ENCODE measurements around the gene TIMMDC1.

The TIMMDC1 gene

DNA sequence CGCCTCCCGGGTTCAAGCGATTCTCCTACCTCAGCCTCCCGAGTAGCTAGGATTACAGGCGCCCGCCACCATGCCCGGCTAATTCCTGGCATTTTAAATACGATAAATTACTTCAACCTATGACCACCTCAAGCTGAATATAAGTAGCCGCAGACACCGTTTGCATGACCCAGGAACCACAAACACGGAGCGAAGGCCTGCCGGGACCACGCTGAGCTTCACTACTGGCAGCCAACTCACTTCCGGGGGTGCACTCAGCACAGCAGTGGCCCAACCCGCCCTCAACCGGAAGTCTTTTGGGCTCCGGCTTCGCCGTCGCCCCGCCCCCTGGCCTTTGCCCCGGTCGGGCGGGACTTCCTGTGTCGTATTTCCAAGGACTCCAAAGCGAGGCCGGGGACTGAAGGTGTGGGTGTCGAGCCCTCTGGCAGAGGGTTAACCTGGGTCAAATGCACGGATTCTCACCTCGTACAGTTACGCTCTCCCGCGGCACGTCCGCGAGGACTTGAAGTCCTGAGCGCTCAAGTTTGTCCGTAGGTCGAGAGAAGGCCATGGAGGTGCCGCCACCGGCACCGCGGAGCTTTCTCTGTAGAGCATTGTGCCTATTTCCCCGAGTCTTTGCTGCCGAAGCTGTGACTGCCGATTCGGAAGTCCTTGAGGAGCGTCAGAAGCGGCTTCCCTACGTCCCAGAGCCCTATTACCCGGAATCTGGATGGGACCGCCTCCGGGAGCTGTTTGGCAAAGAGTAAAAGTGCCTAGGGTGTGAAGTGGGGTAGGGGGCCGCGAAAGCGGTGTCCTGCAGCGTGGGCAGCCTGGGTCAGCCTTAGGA, at the start of gene TIMMDC1:
Gene TIMMDC1 (plus strand): TSS at position 362 of the 826 bp plus-strand sequence. CDS start 187 bp downstream, at position 549.
- H3K4me3 Mint-ChIP-seq: peak within 1 kb of the TSS; percentile 100
- H3K9me3 Mint-ChIP-seq: no peaks in the 10 kb centered on the region
- H3K36me3 Mint-ChIP-seq: no peaks in the 10 kb centered on the region
- H3K27ac Mint-ChIP-seq: peak within 1 kb of the TSS; percentile 99
- H3K4me1 Mint-ChIP-seq: peaks cover 37% of the 10 kb centered on the region
- H3K27me3 Mint-ChIP-seq: no peaks in the 10 kb centered on the region

GRCh38 chr3:119453822-119454221, 44.5 kb upstream of the TIMMDC1 start:
- Mint-ChIP-seq H3K27ac (no peak overlapping the region), H3K9me3 (no peaks in the 10 kb centered on the region), H3K4me3 (no peak overlapping the region), H3K27me3 (no peaks in the 10 kb centered on the region), H3K4me1 (peaks cover 15% of the 10 kb centered on the region), H3K36me3 (peaks cover 22% of the 10 kb centered on the region)

- Mint-ChIP-seq H3K4me3 (no peak overlapping the region), H3K9me3 (no peaks in the 10 kb centered on the region), H3K27me3 (no peaks in the 10 kb centered on the region), H3K27ac (no peak overlapping the region), H3K4me1 (peaks cover 37% of the 10 kb centered on the region), H3K36me3 (peaks cover 24% of the 10 kb centered on the region)
Measured at GRCh38 chr3:119456469-119456868, 41.9 kb upstream of the TIMMDC1 start.

- peaks cover 21% of the 10 kb centered on the region for H3K36me3 Mint-ChIP-seq
- H3K4me1 Mint-ChIP-seq: peaks cover 43% of the 10 kb centered on the region
- no peak overlapping the region for H3K4me3 Mint-ChIP-seq
- H3K9me3 Mint-ChIP-seq: no peaks in the 10 kb centered on the region
- H3K27ac Mint-ChIP-seq: no peak overlapping the region
- no peaks in the 10 kb centered on the region for H3K27me3 Mint-ChIP-seq
Measured at GRCh38 chr3:119457246-119457645, 41.1 kb upstream of the TIMMDC1 start.

- H3K27ac Mint-ChIP-seq: peak within 1 kb of the TSS; percentile 99
- H3K27me3 Mint-ChIP-seq: no peaks in the 10 kb centered on the region
- peaks cover 39% of the 10 kb centered on the region for H3K4me1 Mint-ChIP-seq
- H3K9me3 Mint-ChIP-seq: no peaks in the 10 kb centered on the region
- H3K4me3 Mint-ChIP-seq: peak within 1 kb of the TSS; percentile 98
- H3K36me3 Mint-ChIP-seq: peaks cover 9% of the 10 kb centered on the region
Measured at GRCh38 chr3:119463171-119464169, 34.9 kb upstream of the TIMMDC1 start, which contains the start of gene TMEM39A. TMEM39A (minus strand) TSS chr3:119463615; CDS start chr3:119462074, 1,541 bp downstream.

- no peaks in the 10 kb centered on the region for H3K9me3 Mint-ChIP-seq
- peaks cover 40% of the 10 kb centered on the region for H3K4me1 Mint-ChIP-seq
- no peaks in the 10 kb centered on the region for H3K27me3 Mint-ChIP-seq
- peak overlapping the region; percentile 96 for H3K4me3 Mint-ChIP-seq
- peaks cover 10% of the 10 kb centered on the region for H3K36me3 Mint-ChIP-seq
- peak overlapping the region; percentile 97 for H3K27ac Mint-ChIP-seq
Measured at GRCh38 chr3:119468041-119468440, 30.3 kb upstream of the TIMMDC1 start.

GRCh38 chr3:119469418-119470189, 28.7 kb upstream of the TIMMDC1 start:
- H3K4me1 Mint-ChIP-seq: peaks cover 31% of the 10 kb centered on the region
- peaks cover 7% of the 10 kb centered on the region for H3K36me3 Mint-ChIP-seq
- H3K27ac Mint-ChIP-seq: peak overlapping the region; percentile 97
- H3K27me3 Mint-ChIP-seq: no peaks in the 10 kb centered on the region
- peak overlapping the region; percentile 96 for H3K4me3 Mint-ChIP-seq
- no peaks in the 10 kb centered on the region for H3K9me3 Mint-ChIP-seq

GRCh38 chr3:119470866-119471265, 27.5 kb upstream of the TIMMDC1 start:
- Mint-ChIP-seq H3K4me3 (peak overlapping the region; percentile 96), H3K36me3 (peaks cover 11% of the 10 kb centered on the region), H3K27ac (peak overlapping the region; percentile 56), H3K27me3 (no peaks in the 10 kb centered on the region), H3K9me3 (no peaks in the 10 kb centered on the region), H3K4me1 (peaks cover 31% of the 10 kb centered on the region)

DNA sequence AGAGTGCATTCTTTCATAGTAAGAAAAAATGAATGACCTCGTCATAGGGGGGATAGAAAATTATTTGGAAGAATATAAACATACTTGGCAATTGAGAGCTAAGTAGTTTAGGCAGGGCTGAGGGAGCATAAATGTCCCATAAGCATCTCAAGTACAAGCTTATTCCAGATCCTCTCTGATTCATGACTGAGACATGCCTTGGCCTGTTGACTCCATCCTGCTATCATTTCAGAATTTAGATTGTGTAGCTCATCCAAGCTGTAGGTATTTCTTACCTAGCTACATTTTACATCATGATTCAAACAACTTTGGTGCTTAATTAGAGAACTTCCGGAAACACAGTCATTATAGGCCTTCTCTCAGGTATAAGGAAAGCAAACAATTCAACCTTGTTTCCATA, 17.3 kb upstream of the TIMMDC1 start:
- Mint-ChIP-seq H3K27me3 (no peaks in the 10 kb centered on the region), H3K9me3 (no peaks in the 10 kb centered on the region), H3K36me3 (peaks cover 11% of the 10 kb centered on the region), H3K27ac (no peak overlapping the region), H3K4me3 (no peak overlapping the region), H3K4me1 (no peaks in the 10 kb centered on the region)

GRCh38 chr3:119483101-119483500, 15.2 kb upstream of the TIMMDC1 start:
- Mint-ChIP-seq H3K27ac (no peak overlapping the region), H3K9me3 (no peaks in the 10 kb centered on the region), H3K36me3 (peaks cover 9% of the 10 kb centered on the region), H3K4me1 (no peaks in the 10 kb centered on the region), H3K27me3 (no peaks in the 10 kb centered on the region), H3K4me3 (no peak overlapping the region)

DNA sequence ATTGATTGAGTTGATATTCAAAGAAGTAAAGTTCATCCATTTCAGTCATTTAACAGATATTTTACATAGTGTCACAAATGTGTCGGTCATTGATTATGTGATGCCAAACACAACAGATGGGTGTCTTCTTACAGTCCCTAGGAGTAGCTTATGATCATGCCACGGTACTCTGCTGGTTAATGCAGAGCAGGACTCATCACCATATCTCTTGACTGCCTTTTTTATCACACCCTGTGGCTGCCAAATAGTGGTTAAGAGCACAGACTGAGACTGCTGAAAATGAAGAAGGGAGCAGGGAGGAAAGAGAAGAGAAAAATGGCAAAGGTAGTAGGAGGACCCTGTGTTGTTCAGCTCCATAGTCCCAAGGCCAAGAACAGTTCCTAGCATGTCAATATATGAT, 12.8 kb upstream of the TIMMDC1 start:
- Mint-ChIP-seq H3K27me3 (no peaks in the 10 kb centered on the region), H3K4me3 (no peak overlapping the region), H3K9me3 (no peaks in the 10 kb centered on the region), H3K36me3 (peaks cover 7% of the 10 kb centered on the region), H3K27ac (peak overlapping the region; percentile 24), H3K4me1 (no peaks in the 10 kb centered on the region)

DNA sequence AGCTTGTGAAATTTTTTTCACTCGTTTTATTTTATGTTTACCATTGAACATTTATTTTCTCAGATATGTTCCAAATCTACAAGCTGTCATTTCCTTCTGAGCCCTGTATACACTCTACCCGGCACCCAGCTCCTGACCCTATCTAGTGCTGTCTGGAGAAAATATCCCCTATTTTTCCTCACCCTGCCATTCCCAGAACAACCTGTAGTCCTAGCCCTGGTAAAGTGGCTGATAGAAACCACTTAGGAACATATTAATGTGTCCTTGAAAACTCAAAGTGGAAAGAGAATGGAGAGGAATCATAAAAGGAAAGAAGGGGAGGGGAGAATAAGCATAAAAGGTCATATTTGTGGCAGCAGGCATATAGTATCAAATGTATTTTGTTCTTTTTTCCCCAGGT, 8.2 kb upstream of the TIMMDC1 start:
- Mint-ChIP-seq H3K27me3 (no peaks in the 10 kb centered on the region), H3K4me3 (no peak overlapping the region), H3K9me3 (no peaks in the 10 kb centered on the region), H3K27ac (peak overlapping the region; percentile 77), H3K4me1 (no peaks in the 10 kb centered on the region), H3K36me3 (peaks cover 7% of the 10 kb centered on the region)

GRCh38 chr3:119492128-119492527, 6.2 kb upstream of the TIMMDC1 start:
- H3K27me3 Mint-ChIP-seq: no peaks in the 10 kb centered on the region
- H3K27ac Mint-ChIP-seq: no peak overlapping the region
- H3K4me3 Mint-ChIP-seq: no peak overlapping the region
- H3K9me3 Mint-ChIP-seq: no peaks in the 10 kb centered on the region
- no peaks in the 10 kb centered on the region for H3K4me1 Mint-ChIP-seq
- peaks cover 7% of the 10 kb centered on the region for H3K36me3 Mint-ChIP-seq

GRCh38 chr3:119492810-119493209, 5.5 kb upstream of the TIMMDC1 start:
- H3K36me3 Mint-ChIP-seq: peaks cover 7% of the 10 kb centered on the region
- no peaks in the 10 kb centered on the region for H3K9me3 Mint-ChIP-seq
- H3K27me3 Mint-ChIP-seq: no peaks in the 10 kb centered on the region
- H3K4me3 Mint-ChIP-seq: no peak overlapping the region
- H3K27ac Mint-ChIP-seq: no peak overlapping the region
- peaks cover 5% of the 10 kb centered on the region for H3K4me1 Mint-ChIP-seq

DNA sequence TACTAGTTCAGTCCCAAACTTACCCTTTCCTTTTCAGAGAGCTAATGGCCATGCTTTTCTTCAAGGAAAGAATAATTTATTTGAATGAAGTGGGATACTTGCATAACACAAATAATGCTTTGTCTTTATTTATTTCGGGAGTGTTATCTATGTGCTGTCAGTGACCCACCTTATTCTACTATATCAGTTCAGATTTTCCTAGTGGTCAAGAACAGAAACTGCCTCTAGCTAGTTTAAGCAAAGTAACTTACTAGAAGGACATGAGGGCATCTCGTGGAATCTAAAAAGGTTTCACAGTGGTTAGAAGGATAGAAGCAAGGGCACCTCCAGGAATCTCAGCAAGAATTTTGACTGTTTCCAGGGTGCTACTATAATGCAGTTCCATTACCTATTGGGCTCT, 3.8 kb upstream of the TIMMDC1 start:
- no peaks in the 10 kb centered on the region for H3K9me3 Mint-ChIP-seq
- peaks cover 13% of the 10 kb centered on the region for H3K4me1 Mint-ChIP-seq
- H3K4me3 Mint-ChIP-seq: no peak overlapping the region
- H3K27ac Mint-ChIP-seq: no peak overlapping the region
- H3K27me3 Mint-ChIP-seq: no peaks in the 10 kb centered on the region
- peaks cover 6% of the 10 kb centered on the region for H3K36me3 Mint-ChIP-seq
